Spleen (tissue), 11 donors: ENCODE results near the gene ACOT11. TPM values are rescaled to one million over a fixed set of nuclear protein-coding genes. Genes with fewer than 3 reads are reported as not detected.

Experiments
- DNase-seq: peaks from one replicate; pipeline ENCODE4 v3.0.0-alpha.2; 2020
- H3K27ac ChIP-seq, 8 donors: fragments of 200-600 bp; sonication (generic) in 7 of 8; 1 replicate in 4 of 8; 2 replicates in 4 of 8; pipeline versions ENCODE4 v1.5.0 to v1.8.0; 2016 to 2021; ENCODE audit warnings: inconsistent platforms in 4 of 8, mild to moderate bottlenecking in 4 of 8, moderate library complexity in 1 of 8
- H3K27me3 ChIP-seq, 7 donors: fragments of 200-600 bp; sonication (generic) in 6 of 7; replicated peaks in 1 of 7; 1 replicate in 4 of 7; 2 replicates in 3 of 7; pipeline versions ENCODE4 v1.5.0 to v1.8.0; 2016 to 2021; ENCODE audit warnings: inconsistent platforms in 3 of 7, mild to moderate bottlenecking in 1 of 7
- H3K36me3 ChIP-seq, 6 donors: fragments of 200-600 bp; sonication (generic) in 5 of 6; 1 replicate in 4 of 6; 2 replicates in 2 of 6; pipeline versions ENCODE4 v1.5.0 to v1.8.0; 2016 to 2021; ENCODE audit warnings: inconsistent platforms in 2 of 6
- H3K4me1 ChIP-seq, 6 donors: fragments of 200-600 bp; sonication (generic) in 5 of 6; 1 replicate in 3 of 6; 2 replicates in 3 of 6; pipeline versions ENCODE4 v1.5.0 to v1.8.0; 2016 to 2021; ENCODE audit warnings: inconsistent platforms in 3 of 6
- H3K4me3 ChIP-seq, 8 donors: fragments of 200-600 bp; sonication (generic) in 7 of 8; 1 replicate in 4 of 8; 2 replicates in 4 of 8; pipeline versions ENCODE4 v1.5.0 to v1.8.0; 2016 to 2021; ENCODE audit warnings: inconsistent platforms in 4 of 8, mild to moderate bottlenecking in 4 of 8, moderate library complexity in 2 of 8
- H3K9me3 ChIP-seq, 8 donors: fragments of 200-600 bp; sonication (generic) in 7 of 8; 1 replicate in 4 of 8; 2 replicates in 4 of 8; pipeline versions ENCODE4 v1.5.0 to v1.8.0; 2016 to 2021; ENCODE audit warnings: inconsistent platforms in 4 of 8
- CTCF ChIP-seq, 11 experiments: fragments of 200-600 bp in 7 of 11; fragments of 450-650 bp in 4 of 11; sonication (generic) in 4 of 11; IDR thresholded peaks in 8 of 11; conservative IDR thresholded peaks in 3 of 11; 1 replicate in 7 of 11; 2 replicates in 4 of 11; pipeline versions ENCODE4 v1.4.0 to v1.8.0; 2016 to 2021; ENCODE audit warnings: antibody characterized with exemption in 11 of 11, inconsistent platforms in 4 of 11, mild to moderate bottlenecking in 1 of 11
- POLR2A ChIP-seq, 3 donors: fragments of 450-650 bp; IDR thresholded peaks; one replicate each; pipeline ENCODE4 v1.5.1; 2017; ENCODE audit warnings: antibody characterized with exemption in 3 of 3, mild to moderate bottlenecking in 1 of 3
- POLR2AphosphoS5 ChIP-seq, 3 donors: sonication (generic); formaldehyde crosslinking; IDR thresholded peaks; one replicate each; pipeline ENCODE4 v1.5.1; 2017; ENCODE audit warnings: antibody characterized with exemption in 3 of 3
- whole genome bisulfite sequencing, 5 donors: extraction: QIAGEN DNeasy Blood & Tissue Kit in 3 of 5; methylation state at CpG; one replicate each; pipeline versions ENCODE4 v1.1.5 to v1.1.7; 2013 to 2018; 5-methylcytosine and 5-hydroxymethylcytosine counted together
- intact Hi-C: fragments of 100-400 bp; cut with DNase I; formaldehyde crosslinking; loops from one replicate; pipeline ENCODE4 v1.15.0; 2023; ENCODE audit warnings: low total_unique reads
- polyA plus RNA-seq, 3 donors: library from polyadenylated mRNA; stranded (reverse); fragments of 200-250 nt; gene quantifications; one replicate each; pipeline ENCODE4 v1.2.1, GENCODE V29; 2013
- total RNA-seq, 7 donors: library from RNA; depleted of rRNA in 3 of 7; stranded (reverse); fragments of >200 nt in 3 of 7; fragmentation: NEBNext Ultra II Directional in 4 of 7; extraction: Animal tissue kit (Norgen Biotek cat#: 25700) in 4 of 7; gene quantifications; one replicate each; pipeline versions ENCODE4 v1.1.0 to v1.2.1, GENCODE V29; 2016 to 2021
- donor health status: healthy with polysubstance abuse.
- donor health status: DM: no; HTN: no; CAD: no; lungs with moderate emphysema.
- donor health status: DM: no; HTN: no; CAD: no.
- donor health status: Bipolar disorder and iron deficiency.
- donor health status: healthy.
- donor health status: DM: no; HTN: no; CAD: no.
- donor health status: DM: yes; HTN: yes; CAD: no.

ACOT11 gene
- total and polyA plus RNA-seq, 10 donors: 0.30 to 3.2 (median 2.1) TPM

GRCh38 chr1:54650417-54650816 is 102.4 kb downstream of the ACOT11 start:
- Histone ChIP-seq H3K36me3 (no peaks in the 10 kb centered on the region), H3K9me3 (peaks cover 0 to 3% (median 0%) of the 10 kb centered on the region in 8 donors), H3K4me1 (peaks cover 0 to 11% (median 0%) of the 10 kb centered on the region in 6 donors), H3K27me3 (peaks cover 0 to 5% (median 0%) of the 10 kb centered on the region in 7 donors), H3K27ac (no peak overlapping the region), H3K4me3 (no peak overlapping the region)
- TF ChIP-seq POLR2A (IDR thresholded peaks at IDR 0.05) (no peak), CTCF (IDR thresholded peaks at IDR 0.05 in 8 of 11, conservative IDR thresholded peaks at IDR 0.05 in 3 of 11) (no peak), POLR2AphosphoS5 (IDR thresholded peaks at IDR 0.05) (no peak)
- WGBS, 5 donors: 82 to 97% (median 88%) methylated on average over 3 of the region's 3 CpGs
- intact Hi-C loops: no loop called here
- no peak for DNase-seq

- Histone ChIP-seq H3K4me3 (no peak overlapping the region), H3K36me3 (no peaks in the 10 kb centered on the region), H3K9me3 (no peaks in the 10 kb centered on the region), H3K27me3 (peaks cover 0 to 5% (median 0%) of the 10 kb centered on the region in 7 donors), H3K4me1 (peaks cover 0 to 11% (median 0%) of the 10 kb centered on the region in 6 donors), H3K27ac (no peak overlapping the region)
- intact Hi-C loops: no loop called here
- TF ChIP-seq POLR2A (IDR thresholded peaks at IDR 0.05): no peak
- no peak for TF ChIP-seq CTCF (IDR thresholded peaks at IDR 0.05 in 8 of 11, conservative IDR thresholded peaks at IDR 0.05 in 3 of 11)
- no peak for TF ChIP-seq POLR2AphosphoS5 (IDR thresholded peaks at IDR 0.05)
- DNase-seq: no peak
- WGBS, 5 donors: 51 to 82% (median 78%) methylated on average over 3 of the region's 3 CpGs
Measured at GRCh38 chr1:54651608-54652007, 103.6 kb downstream of the ACOT11 start.

GRCh38 chr1:54652168-54652567 is 104.1 kb downstream of the ACOT11 start:
- DNase-seq: no peak
- H3K27me3 ChIP-seq: peaks cover 0 to 5% (median 0%) of the 10 kb centered on the region in 7 donors
- TF ChIP-seq POLR2AphosphoS5 (IDR thresholded peaks at IDR 0.05) (no peak), POLR2A (IDR thresholded peaks at IDR 0.05) (no peak), CTCF (IDR thresholded peaks at IDR 0.05 in 8 of 11, conservative IDR thresholded peaks at IDR 0.05 in 3 of 11) (no peak)
- H3K27ac ChIP-seq: no peak overlapping the region
- no peaks in the 10 kb centered on the region for H3K9me3 ChIP-seq
- intact Hi-C loops: no loop called here
- peaks cover 0 to 11% (median 0%) of the 10 kb centered on the region in 6 donors for H3K4me1 ChIP-seq
- no peak overlapping the region for H3K4me3 ChIP-seq
- no peaks in the 10 kb centered on the region for H3K36me3 ChIP-seq

GRCh38 chr1:54653036-54653435 is 105.0 kb downstream of the ACOT11 start:
- Histone ChIP-seq H3K4me1 (peaks cover 0 to 11% (median 0%) of the 10 kb centered on the region in 6 donors), H3K27ac (no peak overlapping the region), H3K36me3 (no peaks in the 10 kb centered on the region), H3K27me3 (peaks cover 0 to 5% (median 0%) of the 10 kb centered on the region in 7 donors), H3K4me3 (no peak overlapping the region), H3K9me3 (peaks cover 0 to 5% (median 3%) of the 10 kb centered on the region in 8 donors)
- TF ChIP-seq CTCF (IDR thresholded peaks at IDR 0.05 in 8 of 11, conservative IDR thresholded peaks at IDR 0.05 in 3 of 11) (no peak), POLR2AphosphoS5 (IDR thresholded peaks at IDR 0.05) (no peak), POLR2A (IDR thresholded peaks at IDR 0.05) (no peak)
- 78 to 90% (median 85%) methylated on average over 4 of the region's 4 CpGs for WGBS, 5 donors
- no peak for DNase-seq
- intact Hi-C loops: no loop called here
